ENCODE measurements around the gene SLC7A1.

The SLC7A1 gene

DNA sequence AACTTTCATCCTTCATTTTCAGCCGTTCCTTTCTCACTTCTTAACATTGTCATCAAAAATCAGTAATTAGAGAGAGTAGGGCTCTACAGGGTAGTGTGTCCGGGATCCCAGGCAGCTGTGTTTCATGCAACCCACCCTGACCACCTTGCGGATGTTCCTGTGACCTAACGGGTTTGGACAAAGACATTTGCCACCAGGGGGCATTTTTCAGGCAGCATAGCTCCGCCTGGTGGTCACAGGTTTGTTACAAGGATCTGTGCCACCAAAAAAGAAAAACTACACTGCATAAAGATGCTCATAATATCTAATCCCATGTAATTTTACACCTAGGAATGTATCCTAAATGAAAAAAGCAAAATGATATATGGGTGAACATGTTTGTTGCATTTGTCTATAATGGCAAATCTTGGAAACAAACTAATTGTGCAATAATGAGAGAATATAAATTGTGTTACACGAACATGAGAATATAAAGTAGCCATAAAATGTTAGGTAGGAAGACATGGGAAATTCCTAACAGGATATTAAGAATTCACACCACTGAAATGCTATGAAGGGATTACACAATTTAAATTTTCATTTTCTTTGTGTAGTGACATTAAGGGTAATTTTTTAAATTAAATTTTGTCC lies 123.0 kb downstream of the SLC7A1 start:
- H3K4me3 ChIP-seq (ENCODE audit: low read length): no peak overlapping the region
- H3K36me3 ChIP-seq (ENCODE audit: control insufficient read depth, low read length): no peaks in the 10 kb centered on the region
- H4K20me1 ChIP-seq (ENCODE audit: control insufficient read depth, insufficient read depth, low read depth, low read length): no peaks in the 10 kb centered on the region
- H3K4me2 ChIP-seq (ENCODE audit: low read length): no peak overlapping the region
- H3F3A ChIP-seq (ENCODE audit: control insufficient read depth, insufficient read depth): no peaks in the 10 kb centered on the region
- TF ChIP-seq, protein P1, sequence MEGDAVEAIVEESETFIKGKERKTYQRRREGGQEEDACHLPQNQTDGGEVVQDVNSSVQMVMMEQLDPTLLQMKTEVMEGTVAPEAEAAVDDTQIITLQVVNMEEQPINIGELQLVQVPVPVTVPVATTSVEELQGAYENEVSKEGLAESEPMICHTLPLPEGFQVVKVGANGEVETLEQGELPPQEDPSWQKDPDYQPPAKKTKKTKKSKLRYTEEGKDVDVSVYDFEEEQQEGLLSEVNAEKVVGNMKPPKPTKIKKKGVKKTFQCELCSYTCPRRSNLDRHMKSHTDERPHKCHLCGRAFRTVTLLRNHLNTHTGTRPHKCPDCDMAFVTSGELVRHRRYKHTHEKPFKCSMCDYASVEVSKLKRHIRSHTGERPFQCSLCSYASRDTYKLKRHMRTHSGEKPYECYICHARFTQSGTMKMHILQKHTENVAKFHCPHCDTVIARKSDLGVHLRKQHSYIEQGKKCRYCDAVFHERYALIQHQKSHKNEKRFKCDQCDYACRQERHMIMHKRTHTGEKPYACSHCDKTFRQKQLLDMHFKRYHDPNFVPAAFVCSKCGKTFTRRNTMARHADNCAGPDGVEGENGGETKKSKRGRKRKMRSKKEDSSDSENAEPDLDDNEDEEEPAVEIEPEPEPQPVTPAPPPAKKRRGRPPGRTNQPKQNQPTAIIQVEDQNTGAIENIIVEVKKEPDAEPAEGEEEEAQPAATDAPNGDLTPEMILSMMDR (IDR thresholded peaks at IDR 0.05; ENCODE audit: low read depth, low read length, poor library complexity, severe bottlenecking): peak; percentile 99
- TF ChIP-seq EZH2phosphoT487 (IDR thresholded peaks at IDR 0.05; ENCODE audit: borderline replicate concordance, low read length): no peak
- H3K27ac ChIP-seq (ENCODE audit: low read depth, low read length): no peak overlapping the region
- peaks cover 6% of the 10 kb centered on the region; the same call in 1 of the 2 replicates for H3K27me3 ChIP-seq (ENCODE audit: control insufficient read depth, low read length)
- H3K9me2 ChIP-seq (replicated peaks; ENCODE audit: control insufficient read depth, low read length): no peaks in the 10 kb centered on the region
- no peaks in the 10 kb centered on the region for H3K79me2 ChIP-seq (ENCODE audit: control insufficient read depth, low read length)
- H3K9me3 ChIP-seq (ENCODE audit: control insufficient read depth, insufficient read depth, low read length): no peaks in the 10 kb centered on the region
- H3K4me1 ChIP-seq (ENCODE audit: control insufficient read depth, low read length): no peaks in the 10 kb centered on the region

DNA sequence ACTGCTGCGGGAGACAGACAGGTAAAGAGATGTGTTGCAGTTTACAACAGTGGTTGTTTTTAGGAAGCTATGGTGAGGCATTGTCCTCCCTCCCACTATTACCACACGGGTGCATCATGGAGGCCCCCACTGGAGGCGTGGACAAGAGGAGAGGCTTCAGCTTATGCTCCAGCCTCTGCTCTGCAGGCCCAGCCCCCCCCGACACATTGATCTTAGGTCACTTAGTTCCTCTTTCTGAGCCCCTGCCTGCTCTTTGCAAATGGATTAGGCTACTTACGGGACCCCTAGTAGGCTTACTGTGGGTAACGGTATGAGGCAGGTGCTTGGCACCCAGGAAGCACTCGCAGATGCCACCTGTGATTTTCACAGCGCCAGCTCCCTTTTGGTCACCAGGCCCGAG lies 123.9 kb downstream of the SLC7A1 start:
- H3K27ac ChIP-seq (ENCODE audit: low read depth, low read length): no peak overlapping the region
- no peaks in the 10 kb centered on the region for H3F3A ChIP-seq (ENCODE audit: control insufficient read depth, insufficient read depth)
- peaks cover 2% of the 10 kb centered on the region; the same call in 1 of the 2 replicates for H3K27me3 ChIP-seq (ENCODE audit: control insufficient read depth, low read length)
- no peaks in the 10 kb centered on the region for H4K20me1 ChIP-seq (ENCODE audit: control insufficient read depth, insufficient read depth, low read depth, low read length)
- no peaks in the 10 kb centered on the region for H3K79me2 ChIP-seq (ENCODE audit: control insufficient read depth, low read length)
- H3K9me3 ChIP-seq (ENCODE audit: control insufficient read depth, insufficient read depth, low read length): no peaks in the 10 kb centered on the region
- no peaks in the 10 kb centered on the region for H3K36me3 ChIP-seq (ENCODE audit: control insufficient read depth, low read length)
- no peaks in the 10 kb centered on the region for H3K4me1 ChIP-seq (ENCODE audit: control insufficient read depth, low read length)
- no peak overlapping the region for H3K4me2 ChIP-seq (ENCODE audit: low read length)
- H3K4me3 ChIP-seq (ENCODE audit: low read length): no peak overlapping the region
- TF ChIP-seq, protein P1 (IDR thresholded peaks at IDR 0.05; ENCODE audit: low read depth, low read length, poor library complexity, severe bottlenecking): no peak
- no peak for TF ChIP-seq EZH2phosphoT487 (IDR thresholded peaks at IDR 0.05; ENCODE audit: borderline replicate concordance, low read length)
- H3K9me2 ChIP-seq (replicated peaks; ENCODE audit: control insufficient read depth, low read length): no peaks in the 10 kb centered on the region

DNA sequence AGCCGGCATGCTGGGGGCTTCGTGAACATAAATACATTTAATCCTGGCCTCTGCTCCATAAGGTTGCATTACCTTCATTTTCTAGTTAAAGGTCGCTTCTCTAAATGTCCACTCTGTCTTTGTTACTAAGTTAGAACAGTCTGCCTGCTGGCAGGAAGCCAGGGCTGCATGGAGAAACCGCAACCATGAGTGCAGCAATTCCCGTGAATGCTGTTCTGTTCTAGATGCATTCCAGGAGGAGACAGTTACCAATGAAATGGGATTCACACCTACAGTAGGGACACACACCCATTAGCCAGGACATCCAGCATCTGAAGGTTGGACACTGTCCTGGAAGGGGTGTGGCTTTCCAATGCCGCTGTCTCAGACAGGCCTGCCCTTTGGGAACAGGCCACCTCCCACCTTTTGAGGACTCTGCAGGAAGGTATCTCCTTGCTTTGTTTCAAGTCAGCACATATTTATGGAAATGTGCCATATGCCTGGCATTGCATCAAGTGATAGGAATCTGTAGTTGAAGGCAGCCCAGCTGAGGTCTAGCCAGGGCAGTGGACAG lies 129.7 kb downstream of the SLC7A1 start:
- Histone ChIP-seq H4K20me1 (ENCODE audit: control insufficient read depth, insufficient read depth, low read depth, low read length) (no peaks in the 10 kb centered on the region), H3K9me3 (ENCODE audit: control insufficient read depth, insufficient read depth, low read length) (no peaks in the 10 kb centered on the region), H3K9me2 (replicated peaks; ENCODE audit: control insufficient read depth, low read length) (no peaks in the 10 kb centered on the region), H3K4me3 (ENCODE audit: low read length) (no peak overlapping the region), H3K4me1 (ENCODE audit: control insufficient read depth, low read length) (no peaks in the 10 kb centered on the region), H3K4me2 (ENCODE audit: low read length) (no peak overlapping the region), H3F3A (ENCODE audit: control insufficient read depth, insufficient read depth) (no peaks in the 10 kb centered on the region), H3K79me2 (ENCODE audit: control insufficient read depth, low read length) (no peaks in the 10 kb centered on the region), H3K27ac (ENCODE audit: low read depth, low read length) (no peak overlapping the region), H3K36me3 (ENCODE audit: control insufficient read depth, low read length) (no peaks in the 10 kb centered on the region), H3K27me3 (ENCODE audit: control insufficient read depth, low read length) (peaks cover 17% of the 10 kb centered on the region)
- TF ChIP-seq, protein P1 (IDR thresholded peaks at IDR 0.05; ENCODE audit: low read depth, low read length, poor library complexity, severe bottlenecking): no peak
- TF ChIP-seq EZH2phosphoT487 (IDR thresholded peaks at IDR 0.05; ENCODE audit: borderline replicate concordance, low read length): no peak

Data from DOHH2 (cell line).